ENCODE results near the gene ATG9A.
"Not testable (repeated sequence)": the region's sequence is repeated elsewhere in the genome, so short reads cannot be mapped to it uniquely, and the experiment has no call there.

The ATG9A gene, protein sequence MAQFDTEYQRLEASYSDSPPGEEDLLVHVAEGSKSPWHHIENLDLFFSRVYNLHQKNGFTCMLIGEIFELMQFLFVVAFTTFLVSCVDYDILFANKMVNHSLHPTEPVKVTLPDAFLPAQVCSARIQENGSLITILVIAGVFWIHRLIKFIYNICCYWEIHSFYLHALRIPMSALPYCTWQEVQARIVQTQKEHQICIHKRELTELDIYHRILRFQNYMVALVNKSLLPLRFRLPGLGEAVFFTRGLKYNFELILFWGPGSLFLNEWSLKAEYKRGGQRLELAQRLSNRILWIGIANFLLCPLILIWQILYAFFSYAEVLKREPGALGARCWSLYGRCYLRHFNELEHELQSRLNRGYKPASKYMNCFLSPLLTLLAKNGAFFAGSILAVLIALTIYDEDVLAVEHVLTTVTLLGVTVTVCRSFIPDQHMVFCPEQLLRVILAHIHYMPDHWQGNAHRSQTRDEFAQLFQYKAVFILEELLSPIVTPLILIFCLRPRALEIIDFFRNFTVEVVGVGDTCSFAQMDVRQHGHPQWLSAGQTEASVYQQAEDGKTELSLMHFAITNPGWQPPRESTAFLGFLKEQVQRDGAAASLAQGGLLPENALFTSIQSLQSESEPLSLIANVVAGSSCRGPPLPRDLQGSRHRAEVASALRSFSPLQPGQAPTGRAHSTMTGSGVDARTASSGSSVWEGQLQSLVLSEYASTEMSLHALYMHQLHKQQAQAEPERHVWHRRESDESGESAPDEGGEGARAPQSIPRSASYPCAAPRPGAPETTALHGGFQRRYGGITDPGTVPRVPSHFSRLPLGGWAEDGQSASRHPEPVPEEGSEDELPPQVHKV

DNA sequence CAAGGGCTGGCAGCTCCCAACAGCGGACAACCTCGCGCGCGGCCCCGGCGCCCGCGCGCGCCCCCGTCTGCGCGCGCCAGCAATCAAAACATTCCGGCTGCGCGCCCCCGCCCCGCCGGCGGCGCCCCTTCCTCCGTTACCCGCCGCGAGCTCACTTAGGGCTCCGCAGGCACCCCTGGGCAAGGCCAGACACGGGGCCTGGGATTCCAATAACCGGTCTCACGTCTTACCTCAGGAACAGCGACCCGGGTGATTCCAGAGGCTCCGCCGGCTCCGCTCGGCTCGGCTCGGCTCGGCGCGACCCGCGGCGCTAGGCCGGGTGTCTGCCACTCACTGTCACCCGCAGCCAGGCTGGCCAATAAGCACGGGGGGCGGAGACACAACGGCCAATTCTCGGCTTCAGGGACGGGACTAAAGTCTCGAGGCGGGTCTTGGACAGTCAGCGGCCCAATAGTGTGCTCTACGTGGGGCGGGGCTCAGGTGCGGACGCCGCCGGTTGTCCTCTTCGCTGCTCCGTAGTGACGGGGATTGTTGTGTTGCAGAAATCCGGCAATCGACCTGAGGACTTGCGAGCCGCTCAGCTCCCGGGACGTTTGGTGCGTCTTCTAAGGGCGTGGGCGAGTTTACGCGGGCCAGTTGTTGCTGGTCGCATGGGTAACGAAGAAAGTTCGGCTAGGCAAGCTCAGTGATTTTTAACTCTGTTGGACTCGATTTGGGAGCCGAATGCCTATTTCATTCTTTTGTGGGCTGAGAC lies at the start of gene ATG9A, which contains the start of gene ANKZF1:
TSS of gene ATG9A (minus strand) at position 332 of the 754 bp plus-strand sequence. CDS start 1,612 bp downstream, outside the sequence.
TSS of gene ANKZF1 (plus strand) at position 502 of the 754 bp plus-strand sequence. CDS start 452 bp downstream, outside the sequence.
- DNase-seq (ENCODE audit: low spot score) = peak; percentile 99

DNA sequence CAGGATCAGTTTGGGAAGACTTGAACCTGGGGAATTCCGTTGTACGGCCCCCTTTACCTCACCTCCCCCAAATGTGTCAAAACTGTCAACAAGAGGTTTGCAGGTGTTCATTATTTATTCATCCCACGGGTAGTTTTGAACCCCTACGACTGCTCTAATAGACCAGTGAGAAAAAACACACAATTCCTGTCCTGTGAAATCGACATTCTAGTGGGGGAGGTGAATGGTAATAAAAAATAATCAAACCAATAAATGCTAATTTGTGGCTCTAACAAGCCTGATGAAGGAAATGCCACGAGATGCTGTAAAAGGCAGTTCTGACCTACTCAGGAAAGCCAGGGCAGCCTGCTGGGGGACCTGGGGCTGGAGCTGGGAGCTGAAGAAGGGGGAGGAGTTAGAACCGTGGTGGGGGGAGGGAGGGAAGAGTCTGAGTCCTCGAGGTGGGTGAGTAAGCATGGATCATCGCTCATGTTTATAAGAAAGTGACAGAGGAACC lies 49.3 kb upstream of the ATG9A start:
- no peak for DNase-seq (ENCODE audit: low spot score)

DNA sequence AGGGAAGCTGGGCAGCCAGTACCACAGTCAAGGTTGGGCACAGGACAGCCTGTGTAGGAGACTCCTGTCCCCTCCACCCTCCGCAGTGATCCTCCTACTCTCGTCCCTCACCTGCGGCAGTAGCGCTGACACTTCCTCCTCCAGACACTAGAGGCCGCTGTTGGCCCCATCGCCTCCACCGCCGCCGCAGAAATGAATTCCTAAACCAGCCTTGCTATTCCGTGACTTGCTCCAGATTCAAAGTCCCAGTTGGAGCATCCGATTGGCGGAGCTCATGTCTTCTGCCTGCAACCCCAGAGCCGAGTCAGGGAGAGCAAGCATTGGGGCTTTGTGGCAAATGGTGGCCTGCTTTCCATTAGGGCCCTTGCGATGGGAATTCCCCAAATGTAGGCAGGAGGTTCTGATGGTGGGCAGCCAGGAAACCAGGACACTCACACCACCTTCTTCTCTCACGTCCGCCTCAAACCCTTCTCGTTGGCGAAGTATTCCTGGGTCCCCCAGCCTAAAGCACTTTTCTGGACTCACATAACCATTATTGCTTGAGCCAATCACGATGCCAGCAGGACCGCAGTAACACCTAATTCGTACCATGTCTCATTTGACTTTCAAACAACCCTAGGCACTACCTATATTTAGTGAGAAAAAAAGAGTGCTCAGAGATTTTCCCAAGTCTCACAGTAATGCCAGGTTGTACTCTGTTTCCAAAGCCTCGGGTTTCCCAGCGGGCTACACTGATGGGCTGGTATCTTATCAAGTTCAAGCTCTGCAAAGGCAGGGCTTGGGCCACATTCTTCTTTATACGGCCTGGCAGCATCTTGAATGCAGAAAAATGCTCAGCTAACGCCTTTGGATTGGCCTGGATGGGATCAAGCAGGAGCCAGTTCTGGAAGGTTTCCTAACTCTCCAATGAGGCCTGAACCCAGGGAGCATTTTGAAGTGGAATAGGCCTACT lies 48.5 kb upstream of the ATG9A start:
- DNase-seq (ENCODE audit: low spot score) = peak; percentile 87

DNA sequence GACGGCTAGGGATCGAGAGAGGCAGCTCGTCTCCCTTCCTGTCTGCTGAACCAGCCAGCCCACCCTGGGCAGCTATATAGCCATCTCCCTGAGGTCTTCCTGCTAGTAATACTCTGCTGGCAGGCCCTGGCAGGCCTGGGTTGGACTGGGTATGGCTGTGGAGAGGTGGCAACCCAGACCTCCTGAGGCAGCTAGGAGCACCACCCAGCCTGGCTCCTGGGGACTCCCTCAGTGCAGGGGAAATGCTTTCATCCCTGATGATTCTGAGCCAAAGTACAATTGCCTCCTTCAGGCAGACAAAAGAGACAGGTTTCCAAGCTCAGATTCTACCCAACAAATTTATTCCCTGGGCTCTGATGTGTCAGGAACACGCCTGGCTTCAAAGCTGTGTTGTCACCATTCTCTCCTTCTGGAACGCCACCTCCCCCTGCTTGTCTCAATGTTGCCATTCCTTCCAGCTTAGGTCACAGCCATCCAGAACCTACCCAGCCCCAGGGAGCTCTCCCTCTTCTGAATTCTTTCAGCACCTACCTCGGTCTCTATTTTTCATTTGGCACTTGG lies 45.0 kb upstream of the ATG9A start:
- DNase-seq (ENCODE audit: low spot score) = no peak

DNA sequence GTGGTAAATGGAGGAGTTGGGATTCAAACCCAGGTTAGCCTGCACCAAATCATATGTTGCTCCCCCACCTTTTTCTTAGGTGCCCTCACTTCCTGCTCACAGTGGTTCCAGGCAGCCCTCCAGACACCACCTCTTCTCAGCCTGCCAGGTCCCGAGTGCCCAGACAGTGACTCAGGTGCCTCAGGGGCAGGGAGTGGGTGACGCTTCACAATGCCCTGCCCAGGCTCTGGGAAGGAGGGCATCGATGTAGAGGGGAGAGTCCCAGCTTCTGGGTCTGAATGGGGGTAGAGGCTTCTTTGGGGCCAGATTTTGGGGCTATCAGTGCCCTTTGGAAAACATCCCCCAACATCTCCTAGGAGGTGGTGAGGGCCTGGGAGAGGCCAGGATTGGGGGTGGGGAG lies 44.5 kb upstream of the ATG9A start:
- DNase-seq (ENCODE audit: low spot score) = no peak

DNA sequence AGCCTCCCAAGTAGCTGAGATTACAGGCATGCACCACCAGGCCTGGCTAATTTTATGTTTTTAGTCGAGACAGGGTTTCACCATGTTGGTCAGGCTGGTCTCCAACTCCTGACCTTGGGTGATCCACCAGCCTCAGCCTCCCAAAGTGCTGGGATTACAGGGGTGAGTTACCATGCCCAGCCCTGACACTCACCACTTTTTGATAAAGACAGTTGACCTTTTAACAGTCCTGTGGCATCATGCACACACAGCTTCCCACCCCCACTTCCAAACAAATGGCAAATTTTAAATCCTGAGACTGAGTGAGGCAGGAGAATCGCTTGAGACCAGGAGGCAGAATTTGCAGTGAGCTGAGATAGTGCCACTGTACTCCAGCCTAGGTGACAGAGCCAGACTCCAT lies 43.6 kb upstream of the ATG9A start:
- DNase-seq (ENCODE audit: low spot score) = no peak

DNA sequence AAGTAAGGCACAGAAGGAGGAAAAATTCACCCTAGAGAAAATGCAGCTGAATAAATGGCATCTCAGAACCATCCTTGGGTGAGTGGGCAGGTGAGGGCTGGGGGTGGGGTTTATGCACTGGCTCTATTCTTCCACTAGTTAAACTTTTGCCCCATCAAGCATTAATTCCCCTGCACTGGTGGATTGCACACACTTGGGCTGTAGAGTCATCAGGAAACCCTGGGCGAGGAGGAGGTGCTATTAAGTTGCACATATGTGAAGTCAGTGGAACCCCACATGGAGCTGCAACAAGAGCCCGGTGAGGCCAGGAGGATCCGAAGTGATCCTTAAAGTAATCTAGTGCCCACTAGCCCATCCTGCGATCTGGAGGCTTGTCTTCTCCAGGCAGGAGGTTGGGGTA lies 42.9 kb upstream of the ATG9A start:
- DNase-seq (ENCODE audit: low spot score) = no peak

DNA sequence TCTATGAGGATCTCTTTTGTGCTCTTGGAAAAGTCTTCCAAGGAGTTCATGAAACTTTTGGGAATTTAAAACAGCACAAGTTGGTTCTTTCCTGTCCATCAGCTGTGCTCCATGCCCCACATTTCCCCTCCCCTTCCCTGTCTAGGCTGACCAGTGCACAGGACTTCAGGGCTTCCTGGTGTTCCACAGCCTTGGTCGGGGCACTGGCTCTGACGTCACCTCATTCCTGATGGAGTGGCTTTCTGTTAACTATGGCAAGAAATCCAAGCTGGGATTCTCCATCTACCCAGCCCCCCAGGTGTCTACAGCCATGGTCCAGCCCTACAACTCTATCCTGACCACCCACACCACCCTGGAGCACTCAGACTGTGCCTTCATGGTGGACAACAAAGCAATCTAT lies 41.6 kb upstream of the ATG9A start:
- DNase-seq (ENCODE audit: low spot score) = no peak

DNA sequence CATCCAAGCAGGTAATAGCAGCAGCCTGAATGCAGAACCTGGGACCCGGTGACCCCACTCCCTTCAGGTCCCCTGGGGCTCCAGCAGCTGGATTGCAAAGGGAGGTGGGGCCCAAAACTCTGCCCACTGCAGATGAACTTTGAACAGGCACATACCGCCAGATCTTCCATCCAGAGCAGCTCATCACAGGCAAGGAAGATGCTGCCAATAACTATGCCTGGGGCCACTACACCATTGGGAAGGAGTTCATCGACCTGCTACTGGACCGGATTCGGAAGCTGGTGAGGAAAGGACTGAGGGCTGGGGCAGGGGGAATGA lies 40.6 kb upstream of the ATG9A start:
- DNase-seq (ENCODE audit: low spot score) = no peak

DNA sequence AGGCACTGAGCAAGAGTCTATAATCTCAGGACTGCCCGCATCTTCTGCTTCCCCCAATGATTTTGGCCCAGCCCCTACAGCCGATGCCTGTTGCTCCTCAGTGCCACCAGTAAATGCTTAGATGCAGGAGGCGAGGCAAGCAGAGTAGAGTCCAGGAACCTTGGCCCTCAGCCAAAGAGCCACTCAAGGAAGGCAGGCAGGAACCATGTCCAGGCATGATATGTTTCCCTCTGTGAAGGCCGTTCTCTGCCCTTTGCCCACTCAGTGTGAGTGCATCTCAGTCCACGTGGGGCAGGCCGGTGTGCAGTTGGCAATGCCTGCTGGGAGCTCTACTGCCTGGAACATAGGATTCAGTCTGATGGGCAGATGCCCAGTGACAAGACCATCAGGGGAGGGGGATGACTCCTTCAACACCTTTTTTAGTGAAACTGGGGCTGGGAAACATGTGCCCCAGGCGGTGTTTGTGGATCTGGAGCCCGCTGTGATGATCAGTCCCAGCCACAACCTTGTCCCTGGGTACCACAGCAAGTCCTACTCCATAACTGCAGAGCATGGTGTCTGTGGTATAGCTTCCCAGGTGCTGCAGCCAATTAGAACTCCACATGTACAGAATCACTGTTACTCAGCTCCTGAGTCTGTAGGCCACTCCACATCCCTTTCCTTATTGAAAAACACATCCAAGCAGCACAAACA lies 40.1 kb upstream of the ATG9A start:
- DNase-seq (ENCODE audit: low spot score) = no peak

DNA sequence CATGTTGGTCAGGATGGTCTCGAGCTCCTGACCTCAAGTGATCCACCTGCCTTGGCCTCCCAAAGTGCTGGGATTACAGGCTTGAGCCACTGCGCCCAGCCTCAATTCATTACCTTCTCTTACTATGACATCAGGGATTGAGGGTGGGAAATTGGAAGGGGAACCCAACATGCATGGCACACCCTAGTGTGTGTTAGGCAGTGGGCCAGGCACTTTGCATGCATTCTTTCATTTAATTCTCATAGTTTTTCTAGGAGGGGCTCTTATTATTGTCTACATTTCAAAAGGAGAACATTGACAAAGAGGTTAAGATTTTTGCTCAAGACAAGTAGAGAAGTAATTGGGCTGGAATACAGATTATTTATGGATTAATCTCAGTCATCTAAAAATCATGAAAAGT lies 38.9 kb upstream of the ATG9A start:
- DNase-seq (ENCODE audit: low spot score) = no peak

DNA sequence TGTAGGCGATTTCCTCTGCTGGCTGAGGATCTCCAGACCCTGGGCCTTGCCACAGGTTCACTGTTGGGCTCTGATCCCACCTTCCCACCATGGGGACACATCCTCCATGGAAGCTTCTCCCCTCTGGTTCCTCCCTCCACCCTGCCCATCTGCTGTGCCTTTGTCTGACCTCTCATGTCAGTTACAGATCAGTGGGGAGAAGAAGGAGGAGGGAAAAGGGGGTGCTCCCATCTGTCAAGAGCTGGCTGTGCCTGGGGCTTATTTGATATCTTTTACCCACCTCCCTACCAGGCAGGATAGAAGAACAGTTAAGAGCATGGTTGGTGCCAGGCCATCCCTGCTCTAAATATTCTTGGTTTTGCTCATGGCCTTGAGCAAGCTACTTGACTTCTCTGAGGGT lies 37.5 kb upstream of the ATG9A start:
- no peak for DNase-seq (ENCODE audit: low spot score)

DNA sequence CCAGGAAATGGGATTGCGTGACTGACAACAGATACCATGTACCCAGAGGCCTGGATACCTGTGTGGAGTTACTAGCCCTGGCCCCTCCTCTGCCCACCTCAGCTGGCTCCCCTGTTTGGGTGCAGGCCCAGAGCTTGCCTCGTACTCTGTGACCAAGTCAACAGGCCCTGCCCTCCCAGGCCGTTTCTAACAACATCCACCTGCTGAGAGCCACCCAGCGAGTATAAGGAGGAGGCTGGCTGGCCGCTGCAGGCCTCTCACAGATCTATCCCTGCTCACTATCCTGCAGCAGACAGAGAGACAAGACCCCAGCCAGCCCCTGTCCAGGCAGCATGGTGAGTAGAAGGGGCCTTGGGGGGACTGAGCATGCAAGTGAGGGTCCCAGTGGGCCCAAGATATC lies 36.8 kb upstream of the ATG9A start:
- DNase-seq (ENCODE audit: low spot score) = no peak

DNA sequence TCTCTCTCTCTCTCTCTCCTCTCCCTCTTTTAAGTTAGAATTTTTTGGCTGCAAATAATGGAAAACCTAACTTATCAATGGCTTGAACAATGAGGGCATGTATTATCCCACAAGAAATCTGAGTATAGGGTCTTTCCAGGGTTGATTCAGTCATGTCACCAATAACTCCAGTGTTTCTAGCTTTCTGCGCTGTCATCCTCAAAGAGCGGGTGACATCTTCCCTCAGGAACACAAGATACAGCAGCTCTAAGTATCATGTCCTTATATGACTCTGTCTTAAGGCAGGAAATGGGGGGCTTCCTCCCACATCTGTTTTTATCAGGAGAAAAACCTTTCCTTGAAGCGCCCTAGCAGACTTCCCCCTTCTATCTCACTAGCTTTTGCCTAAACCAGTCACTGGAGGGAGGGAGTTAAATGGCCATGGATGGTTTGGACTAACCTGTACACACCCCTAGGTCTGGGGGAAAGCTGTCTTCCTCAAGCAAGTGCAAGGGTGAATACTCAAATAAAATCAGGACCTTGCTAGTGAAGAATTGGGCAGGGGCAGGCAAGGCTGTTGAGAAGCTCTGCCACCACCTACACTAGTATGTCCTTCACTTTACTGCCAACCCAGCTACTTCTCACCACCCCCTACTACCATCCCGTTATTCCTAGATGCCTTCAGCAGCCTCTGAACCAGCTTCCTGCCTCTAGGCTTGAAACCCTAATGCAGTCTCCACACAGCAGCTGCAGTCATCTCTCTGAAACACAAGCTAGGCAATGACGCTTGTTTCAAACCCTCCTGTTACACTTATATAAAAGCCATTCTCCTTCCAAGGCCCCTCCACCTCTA lies 31.8 kb upstream of the ATG9A start:
- DNase-seq (ENCODE audit: low spot score) = no peak

DNA sequence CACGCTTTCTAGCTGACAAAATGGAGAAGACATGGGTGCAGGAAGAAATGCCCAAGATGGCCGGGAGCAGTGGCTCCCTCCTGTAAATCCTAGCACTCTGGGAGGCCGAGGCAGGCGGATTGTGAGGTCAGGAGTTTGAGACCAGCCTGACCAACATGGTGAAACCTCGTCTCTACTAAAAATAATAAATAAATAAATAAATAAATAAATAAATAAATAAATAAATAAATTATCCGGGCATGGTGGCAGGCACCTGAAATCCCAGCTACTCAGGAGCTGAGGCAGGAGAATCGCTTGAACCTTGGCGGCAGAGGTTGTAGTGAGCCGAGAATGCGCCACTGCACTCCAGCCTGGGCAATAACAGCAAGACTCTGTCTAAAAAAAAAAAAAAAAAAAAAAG lies 29.5 kb upstream of the ATG9A start:
- DNase-seq (ENCODE audit: low spot score) = not testable (repeated sequence)

DNA sequence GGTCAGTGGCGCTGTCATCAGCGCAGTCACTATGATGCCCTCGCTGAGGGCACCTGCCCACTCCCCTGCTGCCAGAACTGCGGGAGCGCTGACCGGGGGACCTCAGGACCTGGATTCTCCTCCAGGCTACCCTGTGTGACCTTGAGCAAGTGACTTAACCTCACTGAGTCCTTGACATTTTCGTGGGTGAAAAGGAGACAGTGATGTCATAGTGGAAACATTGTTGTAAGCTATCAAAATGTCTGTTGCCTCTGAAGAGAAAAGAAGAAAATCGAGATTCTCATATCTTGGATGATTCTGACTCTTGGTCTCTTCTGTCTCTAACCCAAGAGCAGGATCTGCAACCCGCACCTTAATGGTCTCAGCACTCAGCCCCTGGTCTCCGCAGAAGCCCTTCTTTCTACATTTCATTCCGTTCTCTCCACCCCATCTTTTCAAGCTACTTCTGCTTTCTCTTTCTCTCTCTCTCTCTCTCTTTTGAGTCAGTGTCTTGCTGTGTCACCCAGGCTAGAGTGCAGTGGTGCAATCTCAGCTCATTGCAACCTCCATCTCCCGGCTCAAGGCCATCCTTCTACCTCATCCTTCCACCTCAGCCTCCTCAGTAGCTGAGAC lies 25.3 kb upstream of the ATG9A start:
- no peak for DNase-seq (ENCODE audit: low spot score)

DNA sequence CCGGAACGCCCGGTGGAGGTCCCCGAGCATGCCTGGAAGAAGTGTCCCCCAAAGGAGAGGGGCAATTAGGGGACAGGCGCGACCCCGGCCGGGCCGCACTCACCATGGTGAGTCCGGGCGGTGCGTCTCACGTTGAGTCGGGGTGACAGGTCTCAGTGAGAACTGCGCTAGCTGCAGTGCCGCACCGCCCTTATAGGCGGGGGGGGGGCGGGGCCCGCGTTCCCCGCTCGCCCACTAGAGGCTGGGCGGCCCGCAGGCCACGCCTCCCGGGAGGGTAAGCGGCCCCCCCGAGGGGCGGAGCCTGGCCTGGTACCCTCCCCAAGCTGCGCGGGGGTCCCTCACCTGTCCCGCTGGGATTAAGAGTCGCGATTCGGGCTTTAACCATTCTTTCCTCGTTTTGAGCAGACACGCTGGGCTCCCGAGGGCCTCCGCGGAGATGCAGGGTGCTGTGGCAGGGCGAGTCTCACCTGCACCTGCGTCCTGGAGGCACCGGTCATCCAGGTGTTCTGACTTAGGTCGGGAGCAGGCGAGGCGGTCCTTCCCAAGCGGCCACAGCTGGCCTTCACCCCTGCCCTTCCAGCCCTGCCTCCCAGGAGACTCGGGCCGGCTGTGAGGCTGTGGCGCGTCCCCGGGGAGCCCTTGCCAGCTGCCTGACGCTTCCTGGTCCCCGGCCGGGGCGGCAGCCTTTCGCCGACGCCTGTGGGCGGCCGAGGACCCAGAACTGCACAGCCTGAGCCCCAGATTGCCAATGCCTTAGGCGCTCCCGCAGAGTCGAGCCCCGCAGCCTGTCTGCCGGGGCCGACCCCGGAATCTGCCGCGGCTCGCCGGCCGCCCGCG lies 24.5 kb upstream of the ATG9A start, which contains the start of gene TUBA4A:
TSS of gene TUBA4A (minus strand) at position 166 of the 837 bp plus-strand sequence. CDS start at position 106, 60 bp downstream.
- DNase-seq (ENCODE audit: low spot score) = no peak

Measured in left forelimb (tissue), 1 donor.